ENCODE results near the gene POC5. TPM values are rescaled to one million over a fixed set of nuclear protein-coding genes. Genes with fewer than 3 reads are reported as not detected.
"Not testable (repeated sequence)": the region's sequence is repeated elsewhere in the genome, so short reads cannot be mapped to it uniquely, and the experiment has no call there.

The POC5 gene
- total RNA-seq, 1 experiment from 2014 or later: 40.1 TPM

DNA sequence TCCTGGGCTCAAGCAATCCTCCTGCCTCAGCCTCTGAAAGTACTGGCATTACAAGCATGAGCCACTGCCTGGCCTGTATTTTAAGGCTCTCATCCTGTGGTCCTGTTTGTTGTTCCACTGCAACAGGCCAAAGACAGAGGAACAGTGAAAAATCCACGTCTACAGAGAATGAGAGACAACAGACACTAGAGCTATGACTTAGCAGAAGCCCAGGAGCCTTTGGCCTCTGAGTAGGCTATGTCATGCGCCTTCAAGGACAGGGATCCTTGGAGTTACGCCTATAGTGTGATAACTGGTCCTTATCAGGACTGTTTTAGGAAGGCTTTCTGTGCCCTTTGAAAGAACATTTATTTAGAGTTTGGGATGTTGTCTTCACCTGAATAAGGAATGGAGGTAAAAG, 10.5 kb downstream of the POC5 start:
- DNase-seq (ENCODE audit: low spot score): no peak

DNA sequence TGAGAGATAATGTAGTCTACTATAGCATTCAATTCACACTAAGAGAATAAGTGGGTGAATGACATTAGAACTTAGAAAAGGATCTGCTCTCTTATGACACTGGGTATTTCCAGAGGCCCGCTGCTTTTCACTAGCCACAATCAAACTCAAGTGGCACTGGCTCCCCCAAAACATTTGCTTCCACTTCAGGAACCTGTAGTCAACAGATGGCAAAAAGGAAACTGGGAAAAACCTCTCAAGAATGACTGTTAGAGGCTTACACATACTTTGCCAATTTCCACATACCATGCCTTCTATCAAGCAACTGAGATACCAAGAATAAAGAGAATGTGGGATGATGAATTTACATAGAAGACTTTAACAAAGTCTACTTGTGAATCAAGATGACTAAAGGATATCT, 11.2 kb downstream of the POC5 start:
- DNase-seq (ENCODE audit: low spot score): no peak

DNA sequence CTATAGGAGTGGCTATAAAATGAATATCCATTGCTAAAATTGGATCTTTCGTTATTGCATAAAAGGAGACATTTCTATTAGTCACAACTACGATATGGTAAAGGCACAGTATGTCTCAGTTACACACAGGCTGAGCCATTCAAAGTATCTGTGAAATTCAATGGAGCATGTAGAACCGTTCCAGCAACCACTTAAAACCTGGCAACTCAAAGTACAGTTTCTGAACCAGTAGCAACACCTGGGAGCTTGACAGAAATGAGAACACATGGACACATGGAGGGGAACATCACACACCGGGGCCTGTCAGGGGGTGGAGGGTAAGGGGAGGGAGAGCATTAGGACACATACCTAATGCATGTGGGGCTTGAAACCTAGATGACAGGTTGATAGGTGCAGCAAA, 15.4 kb downstream of the POC5 start:
- DNase-seq (ENCODE audit: low spot score): no peak

- DNase-seq (ENCODE audit: low spot score): not testable (repeated sequence)
Measured at GRCh38 chr5:75695472-75696351, 21.5 kb downstream of the POC5 start.

GRCh38 chr5:75694781-75695180, 22.5 kb downstream of the POC5 start:
- no peak for DNase-seq (ENCODE audit: low spot score)

DNA sequence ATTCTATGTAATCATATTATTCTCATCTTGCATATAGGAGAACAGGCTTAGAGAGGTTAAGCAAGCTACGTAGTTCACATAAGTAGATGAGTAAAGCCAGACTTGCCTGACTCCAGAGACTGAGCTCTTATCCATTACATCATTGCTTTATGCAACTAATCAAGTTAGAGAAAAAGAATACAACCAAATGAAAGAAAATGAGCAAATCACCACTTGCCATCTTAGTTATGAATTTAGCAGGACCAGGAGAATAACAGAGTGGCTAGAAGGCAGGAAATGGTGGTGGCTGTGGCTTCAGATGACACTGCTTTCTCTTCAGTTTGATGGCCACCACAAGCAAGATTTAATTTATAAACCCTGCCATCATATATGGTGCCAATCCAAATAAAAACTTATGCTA, 26.6 kb downstream of the POC5 start:
- DNase-seq (ENCODE audit: low spot score): no peak

DNA sequence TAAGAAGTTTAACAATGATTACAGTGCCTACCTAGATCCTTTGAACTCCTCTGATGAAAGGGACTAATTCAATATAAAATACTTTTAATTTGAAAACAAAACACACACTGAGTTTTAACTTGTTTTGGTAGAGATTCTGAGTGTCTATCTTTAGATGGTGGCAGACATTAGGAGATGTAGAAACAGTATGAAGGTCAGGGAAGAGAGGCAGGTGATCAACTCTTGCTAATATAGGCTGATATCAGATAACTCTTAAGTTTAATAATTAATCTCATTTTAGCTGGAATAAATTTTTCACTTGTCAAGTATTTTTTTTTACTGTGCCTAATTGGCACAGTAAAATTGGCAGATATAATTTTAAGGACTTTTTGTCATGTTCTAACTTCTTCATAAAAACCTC, 30.8 kb downstream of the POC5 start:
- DNase-seq (ENCODE audit: low spot score): no peak

DNA sequence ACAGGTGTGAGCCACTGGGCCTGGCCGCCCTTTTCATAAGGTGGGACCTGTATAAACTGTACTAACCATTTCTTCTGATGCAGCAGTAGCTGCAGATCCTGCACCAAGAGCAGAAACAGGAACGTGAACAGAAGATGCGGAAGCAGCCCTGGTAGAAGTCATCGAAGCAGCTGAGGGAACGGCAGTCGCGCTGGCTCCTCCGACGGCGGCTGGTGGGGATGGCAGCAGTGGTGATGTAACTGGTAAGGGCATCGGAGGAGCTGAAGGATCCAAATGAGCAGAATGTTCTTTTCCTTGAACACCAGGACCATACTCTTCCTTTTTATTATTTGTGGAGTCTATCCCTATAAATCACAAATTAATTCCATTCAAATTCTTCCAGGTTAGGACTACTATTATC, 32.1 kb downstream of the POC5 start:
- no peak for DNase-seq (ENCODE audit: low spot score)

DNA sequence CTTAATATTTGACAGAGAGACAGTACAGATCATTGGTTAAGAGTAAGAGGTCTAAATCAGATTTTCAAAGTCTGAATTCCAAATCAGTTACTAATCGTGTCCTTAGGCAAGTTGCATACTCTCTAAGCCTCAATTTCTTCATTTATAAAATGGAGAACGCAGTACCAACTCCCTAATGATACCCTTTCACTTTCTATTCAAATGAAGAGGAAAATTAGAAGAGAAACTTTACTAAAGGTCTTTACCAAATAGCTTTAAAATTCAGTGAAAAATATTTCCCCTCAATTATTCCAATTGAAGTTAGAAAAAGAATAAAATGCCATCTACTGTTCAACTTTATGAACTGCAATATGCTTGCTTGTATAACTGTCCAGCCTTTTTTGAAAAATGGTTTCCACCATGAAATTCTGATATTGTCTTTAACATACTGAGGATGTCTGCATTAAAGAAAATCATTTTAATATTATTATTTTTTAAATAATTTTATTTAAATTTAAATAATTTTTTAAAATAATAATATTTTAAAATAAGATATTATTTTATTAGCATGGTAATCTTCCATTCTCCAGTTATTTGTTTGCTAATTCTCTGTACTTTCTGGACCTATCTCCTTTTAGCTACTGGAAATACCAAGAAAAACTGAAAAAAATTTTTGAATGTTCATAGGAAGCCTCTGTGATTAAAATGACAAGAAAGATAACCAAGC, 36.0 kb downstream of the POC5 start:
- DNase-seq (ENCODE audit: low spot score): peak; percentile 32

- no peak for DNase-seq (ENCODE audit: low spot score)
Measured at GRCh38 chr5:75678155-75678554, 39.1 kb downstream of the POC5 start.

GRCh38 chr5:75677607-75678006, 39.6 kb downstream of the POC5 start:
- no peak for DNase-seq (ENCODE audit: low spot score)

DNA sequence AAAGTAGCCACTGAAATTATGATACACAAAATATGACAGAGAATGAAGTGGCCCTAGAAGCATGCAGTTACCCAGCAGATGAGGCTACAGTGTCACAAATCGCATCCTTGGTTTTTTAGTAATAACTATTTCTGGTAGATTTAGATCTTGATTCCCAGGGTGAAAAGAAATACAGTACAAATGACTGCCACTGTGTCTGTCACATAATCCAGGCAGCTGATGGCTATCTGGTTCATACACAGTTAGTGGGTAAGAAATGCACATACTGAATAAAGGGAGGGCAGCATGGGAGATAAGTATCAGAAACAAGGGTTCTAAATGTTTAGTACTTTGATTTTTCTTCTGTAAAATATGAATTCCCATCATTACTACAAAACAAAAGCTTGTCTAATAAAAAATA, 41.5 kb downstream of the POC5 start:
- no peak for DNase-seq (ENCODE audit: low spot score)

- no peak for DNase-seq (ENCODE audit: low spot score)
Measured at GRCh38 chr5:75672616-75673015, 44.6 kb downstream of the POC5 start.

DNA sequence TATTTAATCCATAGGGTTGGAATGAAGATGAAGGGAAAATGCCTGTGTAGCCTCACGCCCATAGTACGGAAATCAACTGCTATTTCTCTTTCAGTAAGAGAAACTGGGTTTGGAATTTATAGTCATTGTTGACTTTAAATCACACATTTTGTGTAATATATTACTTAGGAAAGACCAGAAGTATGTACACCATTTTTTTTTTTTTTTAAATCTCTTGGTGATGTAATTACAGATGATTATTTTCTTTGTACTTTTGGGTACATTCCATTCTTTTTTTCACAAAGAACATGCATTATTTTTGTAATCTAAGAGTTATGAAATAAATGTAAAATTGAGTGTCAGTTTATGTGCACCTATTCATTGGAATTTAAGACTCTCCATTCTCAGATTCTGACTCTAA, 45.7 kb downstream of the POC5 start:
- no peak for DNase-seq (ENCODE audit: low spot score)

- no peak for DNase-seq (ENCODE audit: low spot score)
Measured at GRCh38 chr5:75670577-75670976, 46.7 kb downstream of the POC5 start.

GRCh38 chr5:75668977-75669689, 48.1 kb downstream of the POC5 start:
- peak; percentile 68 for DNase-seq (ENCODE audit: low spot score)

DNA sequence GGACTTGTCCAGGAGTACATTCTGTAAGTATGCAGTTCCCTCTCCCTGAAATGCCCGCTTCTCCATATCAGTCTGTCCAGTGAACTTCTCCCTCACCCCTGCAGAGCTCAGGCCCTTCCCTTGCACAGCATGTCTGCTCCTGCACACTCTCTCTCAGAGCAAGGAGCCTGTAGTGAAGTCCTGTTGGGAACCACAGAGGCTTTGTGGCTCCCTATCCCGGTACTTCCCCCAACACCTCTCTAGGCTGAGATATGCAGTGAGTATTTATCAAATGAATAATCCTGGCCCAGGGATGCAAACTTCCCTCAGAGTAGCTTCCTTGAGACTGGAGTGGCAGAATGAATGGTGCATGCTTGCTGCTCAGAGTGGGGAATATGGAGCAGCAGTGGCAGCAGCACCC, 48.8 kb downstream of the POC5 start:
- no peak for DNase-seq (ENCODE audit: low spot score)

- no peak for DNase-seq (ENCODE audit: low spot score)
Measured at GRCh38 chr5:75667586-75667985, 49.7 kb downstream of the POC5 start.

DNA sequence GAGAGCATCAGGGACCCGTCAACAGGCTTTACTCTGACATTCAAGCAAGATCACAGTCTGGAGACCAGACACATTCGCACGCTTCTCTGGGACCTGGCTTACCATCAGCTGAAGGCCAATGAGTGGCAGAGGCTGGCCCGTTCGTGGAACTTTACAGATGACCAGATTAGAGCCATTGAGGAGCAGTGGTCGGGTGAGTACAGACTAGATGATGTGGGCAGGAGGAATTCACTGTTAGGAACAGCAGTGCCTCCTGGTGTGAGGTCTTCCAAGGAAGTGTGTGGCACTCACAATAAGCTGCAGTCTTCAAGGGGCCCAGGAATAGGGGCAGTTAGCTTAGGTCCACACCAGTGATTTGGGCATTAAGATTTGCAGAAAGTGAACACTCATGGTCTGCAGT, 50.4 kb downstream of the POC5 start:
- no peak for DNase-seq (ENCODE audit: low spot score)

DNA sequence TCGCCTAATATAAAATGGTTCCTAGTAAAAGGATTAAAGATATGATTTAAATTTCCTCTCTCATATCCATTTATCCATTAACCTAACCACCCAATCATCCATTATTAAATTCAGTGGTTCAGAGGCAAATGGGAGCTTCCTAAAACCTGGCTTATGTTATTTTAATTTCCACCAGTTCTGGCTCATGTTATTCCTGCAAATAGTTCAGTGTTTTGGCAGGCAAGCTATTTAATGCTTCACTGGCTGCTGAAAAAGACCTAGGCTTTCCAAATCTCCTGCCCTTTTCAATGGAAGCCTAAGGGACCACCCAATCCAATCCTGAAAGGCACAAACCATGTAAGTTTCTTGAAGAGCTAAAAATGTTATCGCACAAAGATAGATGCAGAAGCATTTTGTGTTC, 52.3 kb downstream of the POC5 start:
- DNase-seq (ENCODE audit: low spot score): no peak

- DNase-seq (ENCODE audit: low spot score): no peak
Measured at GRCh38 chr5:75663579-75664284, 53.5 kb downstream of the POC5 start.

- no peak for DNase-seq (ENCODE audit: low spot score)
Measured at GRCh38 chr5:75662061-75662460, 55.2 kb downstream of the POC5 start.
